Measurements from ENCODE around the gene F10. TPM values are rescaled to one million over a fixed set of nuclear protein-coding genes. Genes with fewer than 3 reads are reported as not detected.

The F10 gene
- total RNA-seq, 2 experiments from 2014 or later, result not detected

DNA sequence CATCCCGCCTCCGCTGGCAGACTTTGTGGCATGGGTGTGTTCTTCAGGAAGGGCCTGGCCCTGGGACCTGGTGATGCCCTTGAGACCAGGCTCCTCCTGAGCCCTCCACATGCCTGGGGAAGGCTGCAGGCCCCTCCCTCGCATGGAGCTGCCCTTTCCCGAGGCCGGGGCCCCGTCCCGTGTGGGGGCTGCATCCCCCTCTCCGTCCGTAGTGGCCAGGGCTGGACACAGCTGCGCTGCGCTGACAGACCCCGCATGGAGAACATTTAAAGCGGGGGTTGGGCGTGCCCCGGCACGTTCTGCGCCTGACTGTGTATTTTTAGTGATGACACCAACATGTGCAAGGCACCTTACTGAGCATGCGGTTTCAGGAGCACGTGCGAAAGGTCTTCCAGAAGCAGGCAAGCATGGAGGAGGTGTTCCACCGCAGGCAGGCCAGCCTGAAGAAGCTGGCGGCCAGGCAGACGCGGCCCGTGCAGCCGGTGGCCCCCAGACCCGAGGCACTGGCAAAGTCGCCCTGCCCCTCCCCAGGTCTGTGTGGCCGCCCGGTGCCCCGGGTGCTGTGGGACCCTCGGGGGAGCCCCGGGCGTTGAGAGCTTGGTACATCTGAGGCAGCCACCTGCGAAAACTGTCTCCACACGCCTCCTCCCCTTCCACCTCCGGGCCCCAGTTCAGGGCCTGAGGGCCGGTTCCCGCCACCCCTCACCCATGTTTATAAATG lies 45.8 kb upstream of the F10 start:
- Histone ChIP-seq H3K9me2 (ENCODE audit: insufficient read depth, low read length) (no peaks in the 10 kb centered on the region), H2AFZ (ENCODE audit: low read length) (no peak overlapping the region), H4K20me1 (ENCODE audit: insufficient read depth, low read length) (no peaks in the 10 kb centered on the region), H3K4me1 (ENCODE audit: insufficient read depth, low read length, poor library complexity, severe bottlenecking) (no peaks in the 10 kb centered on the region), H3K27ac (ENCODE audit: low read depth, low read length, poor library complexity, severe bottlenecking) (no peak overlapping the region), H3K9me3 (ENCODE audit: low read length) (no peaks in the 10 kb centered on the region), H3K4me3 (ENCODE audit: low read depth, low read length, poor library complexity, severe bottlenecking) (no peak overlapping the region), H3K79me2 (ENCODE audit: insufficient read depth, low read depth, low read length) (no peaks in the 10 kb centered on the region), H3K36me3 (ENCODE audit: insufficient read depth, low read length) (no peaks in the 10 kb centered on the region), H3K4me2 (ENCODE audit: low read length) (no peak overlapping the region)
- no TSS peak for BruUV-seq (replicated peaks)
- no peak for TF ChIP-seq EZH2phosphoT487 (IDR thresholded peaks at IDR 0.05; ENCODE audit: borderline replicate concordance, low read depth, low read length)
- no peak for TF ChIP-seq CTCF (conservative IDR thresholded peaks at IDR 0.05; ENCODE audit: low read length)
- ChIA-PET POLR2A (no interaction called here), CTCF (ENCODE audit: unreplicated experiment) (no interaction called here)
- no peak for DNase-seq (ENCODE audit: low spot score)
- intact Hi-C loops (cut with micrococcal nuclease; ENCODE audit: unreplicated experiment), result no loop called here

DNA sequence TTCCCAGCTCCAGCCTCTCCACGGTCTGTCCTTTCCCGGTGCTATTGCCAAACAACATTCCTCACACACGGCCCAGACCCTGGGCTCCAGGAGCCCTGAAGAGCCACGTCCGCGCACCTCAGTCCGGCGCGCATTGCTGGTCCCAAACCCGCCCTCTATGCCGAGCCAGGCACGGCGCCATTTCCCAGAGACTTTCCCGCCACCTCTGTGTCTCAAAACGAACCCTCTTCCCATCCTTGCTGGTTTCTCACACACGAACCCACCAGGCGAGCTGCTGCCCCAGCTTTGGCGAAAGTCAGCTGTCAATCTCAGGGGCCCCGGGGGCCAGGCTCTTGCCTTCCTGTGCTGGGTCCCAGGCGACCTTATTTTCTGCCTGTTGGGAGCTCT lies 45.0 kb upstream of the F10 start:
- H4K20me1 ChIP-seq (ENCODE audit: insufficient read depth, low read length), result no peaks in the 10 kb centered on the region
- H3K79me2 ChIP-seq (ENCODE audit: insufficient read depth, low read depth, low read length), result no peaks in the 10 kb centered on the region
- BruUV-seq (replicated peaks), result no TSS peak
- no peak overlapping the region for H3K4me2 ChIP-seq (ENCODE audit: low read length)
- intact Hi-C loops (cut with micrococcal nuclease; ENCODE audit: unreplicated experiment), result no loop called here
- H3K4me3 ChIP-seq (ENCODE audit: low read depth, low read length, poor library complexity, severe bottlenecking), result no peak overlapping the region
- DNase-seq (ENCODE audit: low spot score), result no peak
- TF ChIP-seq EZH2phosphoT487 (IDR thresholded peaks at IDR 0.05; ENCODE audit: borderline replicate concordance, low read depth, low read length) (no peak), CTCF (conservative IDR thresholded peaks at IDR 0.05; ENCODE audit: low read length) (no peak)
- H3K36me3 ChIP-seq (ENCODE audit: insufficient read depth, low read length), result no peaks in the 10 kb centered on the region
- H3K9me3 ChIP-seq (ENCODE audit: low read length), result no peaks in the 10 kb centered on the region
- no peaks in the 10 kb centered on the region for H3K4me1 ChIP-seq (ENCODE audit: insufficient read depth, low read length, poor library complexity, severe bottlenecking)
- CTCF ChIA-PET (ENCODE audit: unreplicated experiment), result no interaction called here
- POLR2A ChIA-PET, result no interaction called here
- no peak overlapping the region for H3K27ac ChIP-seq (ENCODE audit: low read depth, low read length, poor library complexity, severe bottlenecking)
- no peak overlapping the region for H2AFZ ChIP-seq (ENCODE audit: low read length)
- no peaks in the 10 kb centered on the region for H3K9me2 ChIP-seq (ENCODE audit: insufficient read depth, low read length)

Measured in OCI-LY7 (cell line).